Endothelial cell of umbilical vein (primary cell): ENCODE measurements around the gene APLP2. TPM values are rescaled to one million over a fixed set of nuclear protein-coding genes. Genes with fewer than 3 reads are reported as not detected.
"Not testable (repeated sequence)": the region's sequence is repeated elsewhere in the genome, so short reads cannot be mapped to it uniquely, and the experiment has no call there.

Source experiments
- BruUV-seq: library from RNA; stranded (reverse); fragments of 400-500 nt; replicated peaks from 2 replicates; lab custom pipeline; 2021; lab: Mats Ljungman, UMichigan
- CTCF ChIA-PET: fragments of 300-600, 350-600 bp; sonication (Branson Sonifier 250); formaldehyde crosslinking; loops from one replicate; lab custom pipeline; 2021; ENCODE audit warnings: antibody characterized with exemption, inconsistent platforms; lab: Charles Lee
- POLR2A ChIA-PET: fragments of 300-600, 350-600 bp; sonication (Branson Sonifier 250); formaldehyde crosslinking; loops from one replicate; lab custom pipeline; 2021; ENCODE audit warnings: antibody characterized with exemption, inconsistent platforms; lab: Charles Lee
- DNase-seq: peaks from one replicate; pipeline ENCODE4 v3.0.0-alpha.2; 2011; ENCODE audit warnings: low read depth, low spot score
- FAIRE-seq: peaks from 2 replicates; lab custom pipeline; 2011; peaks lifted over from hg19 to GRCh38; lab: Jason Lieb, UNC
- H2AFZ ChIP-seq: 2 replicates; pipeline ENCODE4 v1.6.0; 2012; ENCODE audit warnings: low read depth, low read length, control low read depth, inconsistent platforms
- H3K27ac ChIP-seq: 2 replicates; pipeline ENCODE4 v1.5.1; 2011; ENCODE audit warnings: low read depth, mild to moderate bottlenecking, control low read depth, low read length, moderate library complexity; ENCODE audit not compliant: insufficient read depth
- H3K27me3 ChIP-seq, 2 experiments: 2 replicates each; pipeline versions ENCODE4 v1.6.0 to v1.6.1; 2011; ENCODE audit warnings: low read length in 2 of 2, mixed read lengths in 1 of 2; ENCODE audit not compliant: control insufficient read depth in 2 of 2, insufficient read depth in 2 of 2
- H3K36me3 ChIP-seq, 2 experiments: 2 replicates in 1 of 2; 3 replicates in 1 of 2; pipeline ENCODE4 v1.5.1; 2011; ENCODE audit warnings: low read length in 2 of 2, mild to moderate bottlenecking in 1 of 2, moderate library complexity in 1 of 2; ENCODE audit not compliant: control insufficient read depth in 2 of 2, insufficient read depth in 2 of 2; ENCODE audit errors: extremely low read depth in 1 of 2
- H3K4me1 ChIP-seq: 3 replicates; pipeline ENCODE4 v1.5.1; 2011; ENCODE audit warnings: mild to moderate bottlenecking, low read length; ENCODE audit not compliant: control insufficient read depth, insufficient read depth; ENCODE audit errors: extremely low read depth
- H3K4me2 ChIP-seq: 2 replicates; pipeline ENCODE4 v1.6.1; 2011; ENCODE audit warnings: low read length, control low read depth, mixed read lengths; ENCODE audit not compliant: insufficient read depth
- H3K4me3 ChIP-seq, 3 experiments: fragments of 200-600 bp in 1 of 3; sonication (generic), shearing (Covaris generic) in 1 of 3; replicated peaks in 1 of 3; 2 replicates each; pipeline ENCODE4 v1.5.1; 2011 to 2016; ENCODE audit warnings: control low read depth in 3 of 3, low read length in 3 of 3, mild to moderate bottlenecking in 2 of 3, inconsistent platforms in 1 of 3, low read depth in 1 of 3, moderate library complexity in 1 of 3; ENCODE audit not compliant: insufficient read depth in 1 of 3
- H3K79me2 ChIP-seq: 2 replicates; pipeline ENCODE4 v1.6.0; 2012; ENCODE audit warnings: low read length, inconsistent platforms; ENCODE audit not compliant: control insufficient read depth, insufficient read depth
- H3K9ac ChIP-seq: replicated peaks from 2 replicates; pipeline ENCODE3; 2011; ENCODE audit warnings: low read length, control low read depth; ENCODE audit not compliant: insufficient read depth; ENCODE audit errors: extremely low read depth
- H3K9me1 ChIP-seq: replicated peaks from 3 replicates; pipeline ENCODE4 v1.6.0; 2011; ENCODE audit warnings: mild to moderate bottlenecking, low read length; ENCODE audit not compliant: control insufficient read depth, insufficient read depth; ENCODE audit errors: extremely low read depth
- H3K9me3 ChIP-seq: replicated peaks from 2 replicates; pipeline ENCODE4 v1.5.1; 2012; ENCODE audit warnings: low read length, inconsistent platforms; ENCODE audit not compliant: control insufficient read depth, insufficient read depth
- H4K20me1 ChIP-seq: replicated peaks from 2 replicates; pipeline ENCODE3; 2011; ENCODE audit warnings: mild to moderate bottlenecking, low read length; ENCODE audit not compliant: control insufficient read depth, insufficient read depth; ENCODE audit errors: extremely low read depth
- EZH2 ChIP-seq: IDR thresholded peaks from 2 replicates; pipeline ENCODE4 v1.6.1; 2012; ENCODE audit warnings: borderline replicate concordance, low read depth, mild to moderate bottlenecking, moderate library complexity, low read length, inconsistent platforms; ENCODE audit not compliant: severe bottlenecking
- FOS ChIP-seq: IDR thresholded peaks from 2 replicates; pipeline ENCODE4 v1.6.1; 2011; ENCODE audit warnings: mild to moderate bottlenecking, low read length, moderate library complexity, borderline replicate concordance; ENCODE audit not compliant: insufficient read depth
- GATA2 ChIP-seq: IDR thresholded peaks from 2 replicates; pipeline ENCODE4 v1.7.0; 2011; ENCODE audit warnings: low read depth, mild to moderate bottlenecking, moderate library complexity, mixed read lengths, low read length; ENCODE audit not compliant: insufficient read length, insufficient read depth
- JUN ChIP-seq: IDR thresholded peaks from 2 replicates; pipeline ENCODE4 v1.6.1; 2011; ENCODE audit warnings: borderline replicate concordance, low read depth; ENCODE audit not compliant: insufficient read length, insufficient read depth
- MYC ChIP-seq: IDR thresholded peaks from one replicate; pipeline ENCODE4 v1.6.1; 2011; ENCODE audit warnings: mild to moderate bottlenecking, low read depth, low read length
- POLR2A ChIP-seq: IDR thresholded peaks from 2 replicates; pipeline ENCODE4 v1.6.1; 2012; ENCODE audit warnings: low read depth, mild to moderate bottlenecking, control low read depth, low read length
- POLR2AphosphoS5 ChIP-seq: IDR thresholded peaks from 2 replicates; pipeline ENCODE4 v1.6.1; 2012; ENCODE audit warnings: low read depth, mild to moderate bottlenecking, control low read depth, low read length, moderate library complexity; ENCODE audit not compliant: insufficient read depth
- dilution Hi-C: fragments of 300-500 bp; cut with MboI; formaldehyde crosslinking; loops from one replicate; pipeline ENCODE4 v1.15.0; 2019; ENCODE audit warnings: low sequenced_read_pairs; ENCODE audit not compliant: extremely low pct_ligation_motif_present
- intact Hi-C: fragments of 100-400 bp; cut with micrococcal nuclease; formaldehyde crosslinking; loops from one replicate; pipeline ENCODE4 v1.10.0; 2022
- polyA plus RNA-seq, 4 experiments: library from polyadenylated mRNA; depleted of rRNA in 3 of 4; stranded (reverse) in 3 of 4; unstranded in 1 of 4; fragments of >200 nt; gene quantifications; 2 replicates each; pipeline versions ENCODE4 v1.2.1 to v1.2.3, GENCODE V29; 2011 to 2012; ENCODE audit warnings: missing spikeins in 1 of 4
- total RNA-seq: library from RNA; stranded (reverse); gene quantifications from 2 replicates; pipeline ENCODE4 v1.2.3, GENCODE V29; 2021
- TF ChIP-seq, protein P1 (sequence below), 2 donors: IDR thresholded peaks; 1 replicate in 1 of 2; 2 replicates in 1 of 2; pipeline ENCODE4 v1.5.1; 2011; ENCODE audit warnings: low read length in 2 of 2, mild to moderate bottlenecking in 2 of 2, moderate library complexity in 2 of 2, control low read depth in 1 of 2, inconsistent platforms in 1 of 2, low read depth in 1 of 2; ENCODE audit not compliant: insufficient read depth in 1 of 2; ENCODE audit errors: extremely low read depth in 1 of 2
- TF ChIP-seq, protein P2 (sequence below): IDR thresholded peaks from 2 replicates; pipeline ENCODE4 v1.6.1; 2011; ENCODE audit not compliant: insufficient read depth, insufficient read length

The APLP2 gene
- total and polyA plus RNA-seq, 2 donors (not counting 3 experiments of a cell fraction or from before 2014, with no cell fraction given): 493 to 543 TPM

DNA sequence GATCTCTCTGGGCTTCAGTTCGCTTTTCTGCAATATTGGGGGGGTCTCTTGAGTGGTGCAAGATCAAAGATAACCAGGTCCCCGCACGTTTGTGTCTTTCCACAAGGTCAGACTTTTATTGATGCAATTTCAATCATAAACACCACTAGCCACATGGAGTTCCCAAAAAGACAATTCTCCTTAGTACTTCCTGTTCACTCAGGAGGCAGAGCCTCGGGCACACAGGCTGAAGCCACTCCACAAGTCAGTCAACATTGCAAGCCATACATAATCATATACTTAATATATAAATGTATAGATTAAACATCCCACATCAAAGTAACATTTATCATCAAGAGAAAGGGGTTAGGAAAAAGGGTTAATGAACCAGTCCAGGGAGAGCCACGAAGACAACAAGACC, 101.8 kb downstream of the APLP2 start:
- no peaks in the 10 kb centered on the region for H4K20me1 ChIP-seq
- intact Hi-C loops (no loop called here), dilution Hi-C loops (no loop called here)
- no peaks in the 10 kb centered on the region for H3K9me1 ChIP-seq
- H3K27ac ChIP-seq: no peak overlapping the region
- no peaks in the 10 kb centered on the region for H3K4me1 ChIP-seq
- CTCF ChIA-PET: interaction anchor here (1.1 to 1.4 kb wide), 2 partner anchors 14 to 40 kb away, joined by 3 read pairs; no protein-coding TSS in a partner anchor
- no peak overlapping the region for H3K9ac ChIP-seq
- no peaks in the 10 kb centered on the region for H3K79me2 ChIP-seq
- H3K27me3 ChIP-seq: peaks cover 0 to 1% of the 10 kb centered on the region in 2 experiments
- TF ChIP-seq POLR2AphosphoS5 (no peak), FOS (no peak), JUN (no peak), MYC (no peak), EZH2 (no peak), POLR2A (no peak), GATA2 (no peak)
- TF ChIP-seq, protein P1, sequence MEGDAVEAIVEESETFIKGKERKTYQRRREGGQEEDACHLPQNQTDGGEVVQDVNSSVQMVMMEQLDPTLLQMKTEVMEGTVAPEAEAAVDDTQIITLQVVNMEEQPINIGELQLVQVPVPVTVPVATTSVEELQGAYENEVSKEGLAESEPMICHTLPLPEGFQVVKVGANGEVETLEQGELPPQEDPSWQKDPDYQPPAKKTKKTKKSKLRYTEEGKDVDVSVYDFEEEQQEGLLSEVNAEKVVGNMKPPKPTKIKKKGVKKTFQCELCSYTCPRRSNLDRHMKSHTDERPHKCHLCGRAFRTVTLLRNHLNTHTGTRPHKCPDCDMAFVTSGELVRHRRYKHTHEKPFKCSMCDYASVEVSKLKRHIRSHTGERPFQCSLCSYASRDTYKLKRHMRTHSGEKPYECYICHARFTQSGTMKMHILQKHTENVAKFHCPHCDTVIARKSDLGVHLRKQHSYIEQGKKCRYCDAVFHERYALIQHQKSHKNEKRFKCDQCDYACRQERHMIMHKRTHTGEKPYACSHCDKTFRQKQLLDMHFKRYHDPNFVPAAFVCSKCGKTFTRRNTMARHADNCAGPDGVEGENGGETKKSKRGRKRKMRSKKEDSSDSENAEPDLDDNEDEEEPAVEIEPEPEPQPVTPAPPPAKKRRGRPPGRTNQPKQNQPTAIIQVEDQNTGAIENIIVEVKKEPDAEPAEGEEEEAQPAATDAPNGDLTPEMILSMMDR (IDR thresholded peaks at IDR 0.05; ENCODE audit: extremely low read depth in 1 of 2, insufficient read depth in 1 of 2, low read depth in 1 of 2, low read length in 2 of 2): no peak
- TF ChIP-seq, protein P2, sequence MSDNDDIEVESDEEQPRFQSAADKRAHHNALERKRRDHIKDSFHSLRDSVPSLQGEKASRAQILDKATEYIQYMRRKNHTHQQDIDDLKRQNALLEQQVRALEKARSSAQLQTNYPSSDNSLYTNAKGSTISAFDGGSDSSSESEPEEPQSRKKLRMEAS: no peak
- no peak for FAIRE-seq
- no peak for DNase-seq
- no peaks in the 10 kb centered on the region for H3K9me3 ChIP-seq
- no TSS peak for BruUV-seq
- H2AFZ ChIP-seq: no peak overlapping the region
- H3K4me2 ChIP-seq: no peak overlapping the region
- no peaks in the 10 kb centered on the region for H3K36me3 ChIP-seq
- POLR2A ChIA-PET: no interaction called here
- no peak overlapping the region for H3K4me3 ChIP-seq

DNA sequence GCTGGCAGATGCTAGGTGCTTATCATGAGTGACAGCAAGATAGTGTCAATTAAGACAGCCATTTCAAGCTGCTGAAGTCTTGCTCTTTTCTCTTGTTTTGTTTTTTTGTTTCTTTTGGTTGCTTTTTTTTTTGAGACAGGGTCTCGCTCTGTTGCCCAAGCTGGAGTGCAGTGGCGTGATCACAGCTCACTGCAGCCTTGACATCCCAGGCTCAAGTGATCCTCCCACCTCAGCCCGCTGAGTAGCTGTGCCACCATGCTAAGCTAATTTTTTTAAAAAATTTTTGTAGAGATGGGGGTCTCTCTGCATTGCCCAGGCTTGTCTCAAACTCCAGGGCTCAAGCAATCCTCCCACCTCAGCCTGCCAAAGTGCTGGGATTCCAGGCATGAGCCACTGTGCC, 102.3 kb downstream of the APLP2 start:
- H3K27ac ChIP-seq, H3K36me3 ChIP-seq, dilution Hi-C loops, DNase-seq, BruUV-seq, H4K20me1 ChIP-seq, H3K79me2 ChIP-seq, FAIRE-seq, H2AFZ ChIP-seq, H3K4me3 ChIP-seq, H3K9me3 ChIP-seq, H3K9me1 ChIP-seq, POLR2A ChIA-PET, intact Hi-C loops, H3K27me3 ChIP-seq, H3K4me2 ChIP-seq, H3K4me1 ChIP-seq, H3K9ac ChIP-seq: not testable (repeated sequence)
- CTCF ChIA-PET: interaction anchor here (0.7 to 1.4 kb wide), 3 partner anchors 14 to 1012 kb away, joined by 3 to 4 read pairs (median 3); no protein-coding TSS in a partner anchor
